Adrenal gland (tissue), 12 donors: ENCODE data around the gene SUCLG2. TPM values are rescaled to one million over a fixed set of nuclear protein-coding genes. Genes with fewer than 3 reads are reported as not detected.

Experiments
- DNase-seq, 7 donors: peaks; one replicate each; pipeline ENCODE4 v3.0.0-alpha.2; 2019 to 2020
- H3K27ac ChIP-seq, 5 donors: fragments of 200-600 bp; sonication (generic) in 4 of 5; 1 replicate in 3 of 5; 2 replicates in 2 of 5; pipeline versions ENCODE4 v1.5.1 to v1.8.0; 2016 to 2020; ENCODE audit warnings: mild to moderate bottlenecking in 1 of 5
- H3K27me3 ChIP-seq: fragments of 200-600 bp; 2 replicates; pipeline ENCODE4 v1.8.0; 2021
- H3K36me3 ChIP-seq, 2 donors: fragments of 200-600 bp; replicated peaks in 1 of 2; 1 replicate in 1 of 2; 2 replicates in 1 of 2; pipeline versions ENCODE4 v1.5.1 to v1.8.0; 2018 to 2022
- H3K4me1 ChIP-seq, 2 donors: fragments of 200-600 bp; replicated peaks in 1 of 2; 1 replicate in 1 of 2; 2 replicates in 1 of 2; pipeline versions ENCODE4 v1.5.1 to v1.8.0; 2018 to 2021
- H3K4me3 ChIP-seq, 4 donors: fragments of 200-600 bp; sonication (generic) in 3 of 4; one replicate each; pipeline ENCODE4 v1.5.1; 2016 to 2018
- H3K9me3 ChIP-seq, 3 donors: fragments of 200-600 bp; sonication (generic) in 1 of 3; replicated peaks in 1 of 3; 1 replicate in 2 of 3; 2 replicates in 1 of 3; pipeline versions ENCODE4 v1.5.1 to v1.8.0; 2016 to 2021
- CTCF ChIP-seq, 6 experiments: fragments of 450-650 bp in 4 of 6; fragments of 200-600 bp in 2 of 6; sonication (generic) in 1 of 6; IDR thresholded peaks; 1 replicate in 5 of 6; 2 replicates in 1 of 6; pipeline versions ENCODE4 v1.5.1 to v1.8.0; 2016 to 2021; ENCODE audit warnings: antibody characterized with exemption in 6 of 6, mild to moderate bottlenecking in 2 of 6, moderate library complexity in 1 of 6
- POLR2A ChIP-seq, 2 donors: fragments of 450-650 bp; IDR thresholded peaks; one replicate each; pipeline ENCODE4 v1.6.1; 2017; ENCODE audit warnings: antibody characterized with exemption in 2 of 2, mild to moderate bottlenecking in 2 of 2, moderate library complexity in 1 of 2
- WGBS, 4 donors: extraction: QIAGEN DNeasy Blood & Tissue Kit in 2 of 4; methylation state at CpG; one replicate each; pipeline versions ENCODE4 v1.1.5 to v1.1.7; 2013 to 2017; 5-methylcytosine and 5-hydroxymethylcytosine counted together
- intact Hi-C, 2 donors: fragments of 100-400 bp; cut with DNase I; formaldehyde crosslinking; loops; one replicate each; pipeline versions ENCODE4 v1.14.1 to v1.15.0; 2022 to 2023
- polyA plus RNA-seq, 3 donors: library from polyadenylated mRNA; stranded (reverse); fragments of 200-250 nt in 2 of 3; fragments of 350-450 nt in 1 of 3; fragmentation: Illumina TruSeq in 1 of 3; extraction: RNeasy Lipid Tissue Mini Kit (QIAGEN cat#74804) in 1 of 3; gene quantifications; one replicate each; pipeline ENCODE4 v1.2.3, GENCODE V29; 2013 to 2014
- total RNA-seq, 9 donors: library from RNA; depleted of rRNA in 4 of 9; stranded (reverse); fragments of >200 nt in 4 of 9; fragments of 120-200 nt in 1 of 9; fragmentation: NEBNext Ultra II Directional in 1 of 9; extraction: Animal tissue kit (Norgen Biotek cat#: 25700) in 1 of 9; gene quantifications; one replicate each; pipeline versions ENCODE4 v1.1.0 to v1.2.4, GENCODE V29; 2013 to 2023
- donor health status: healthy with polysubstance abuse.
- donor health status: Bipolar disorder and iron deficiency.
- donor health status: DM: yes; HTN: yes; CAD: no.
- donor health status: DM: no; HTN: no; CAD: no.
- donor health status: DM: no; HTN: no; CAD: no.
- donor health status: DM: yes; HTN: yes; CAD: no.

Gene SUCLG2
- total and polyA plus RNA-seq, 12 donors = 24.4 to 115 (median 69.6) TPM

DNA sequence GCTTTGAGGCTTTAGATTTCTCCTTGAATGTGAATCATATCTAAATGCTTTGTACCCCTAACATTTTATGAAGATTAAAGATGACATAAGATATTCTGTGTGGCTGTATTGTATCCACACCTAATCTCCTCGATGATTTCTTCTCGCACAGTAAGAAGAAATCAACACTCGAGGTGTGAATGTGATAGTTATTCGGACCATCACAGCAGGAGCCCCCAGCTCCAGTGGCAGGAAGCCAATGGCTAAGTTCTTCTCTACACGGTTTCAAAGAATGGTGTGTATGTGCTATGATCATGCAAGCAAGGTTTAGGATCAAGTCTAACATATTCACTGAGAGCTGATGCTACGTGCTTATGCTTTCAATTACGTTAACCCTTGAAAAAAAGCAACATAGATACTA, 271.0 kb downstream of the SUCLG2 start:
- Histone ChIP-seq H3K4me3 (no peak overlapping the region), H3K27me3 (no peaks in the 10 kb centered on the region), H3K27ac (no peak overlapping the region), H3K4me1 (peaks cover 0 to 29% of the 10 kb centered on the region in 2 donors), H3K9me3 (no peaks in the 10 kb centered on the region), H3K36me3 (no peaks in the 10 kb centered on the region)
- no peak for TF ChIP-seq CTCF (IDR thresholded peaks at IDR 0.05)
- TF ChIP-seq POLR2A (IDR thresholded peaks at IDR 0.05) = no peak
- intact Hi-C loops = loop anchor here (5.0 to 10.0 kb wide), 2 partner anchors 409 to 1491 kb away; no protein-coding TSS in a partner anchor
- 83 to 90% (median 85%) methylated on average over 7 of the region's 7 CpGs for WGBS, 4 donors
- DNase-seq = no peak

GRCh38 chr3:67382536-67382935, 271.9 kb downstream of the SUCLG2 start:
- intact Hi-C loops = loop anchor here (5.0 to 10.0 kb wide), 2 partner anchors 410 to 1492 kb away; no protein-coding TSS in a partner anchor
- DNase-seq = peak in 1 of 7 donors; percentile 47
- no peak overlapping the region for H3K27ac ChIP-seq
- H3K27me3 ChIP-seq = no peaks in the 10 kb centered on the region
- H3K4me1 ChIP-seq = peaks cover 0 to 29% of the 10 kb centered on the region in 2 donors
- TF ChIP-seq CTCF (IDR thresholded peaks at IDR 0.05) = no peak
- TF ChIP-seq POLR2A (IDR thresholded peaks at IDR 0.05) = no peak
- no peak overlapping the region for H3K4me3 ChIP-seq
- no peaks in the 10 kb centered on the region for H3K36me3 ChIP-seq
- H3K9me3 ChIP-seq = no peaks in the 10 kb centered on the region
- 41 to 56% (median 56%) methylated on average over 4 of the region's 4 CpGs for WGBS, 4 donors

- TF ChIP-seq CTCF (IDR thresholded peaks at IDR 0.05) (peak; percentile 55 to 81 (median 72)), POLR2A (IDR thresholded peaks at IDR 0.05) (no peak)
- Histone ChIP-seq H3K27ac (no peak overlapping the region), H3K36me3 (no peaks in the 10 kb centered on the region), H3K4me1 (peaks cover 0 to 31% of the 10 kb centered on the region in 2 donors), H3K27me3 (no peaks in the 10 kb centered on the region), H3K4me3 (no peak overlapping the region), H3K9me3 (no peaks in the 10 kb centered on the region)
- DNase-seq = peak in 2 of 7 donors; percentile 41 to 52
- WGBS, 4 donors = 35 to 46% (median 36%) methylated on average over 4 of the region's 4 CpGs
- intact Hi-C loops = loop anchor here (5.0 to 10.0 kb wide), 2 partner anchors 411 to 1493 kb away; no protein-coding TSS in a partner anchor
Measured at GRCh38 chr3:67381667-67382272, 272.6 kb downstream of the SUCLG2 start.

DNA sequence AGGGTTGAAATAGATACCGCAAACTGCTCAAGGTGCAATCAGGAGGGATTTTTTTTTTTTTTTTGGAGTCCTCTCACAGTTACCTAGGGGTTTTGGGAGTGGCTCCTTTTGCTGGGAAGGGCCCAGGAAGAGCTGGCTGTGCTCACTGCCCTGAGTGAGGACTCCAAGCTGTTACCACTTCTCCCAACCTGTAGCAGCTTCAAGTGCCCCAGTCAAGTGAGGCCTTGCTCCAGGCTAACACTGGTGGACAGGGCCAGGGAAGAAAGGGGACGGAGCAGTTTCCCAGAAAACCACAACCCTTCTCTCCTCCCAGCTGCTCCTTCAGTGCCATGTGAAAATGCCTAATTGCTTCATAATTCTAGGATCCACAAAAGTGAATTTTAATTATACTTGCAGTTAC, 274.3 kb downstream of the SUCLG2 start:
- no peak overlapping the region for H3K27ac ChIP-seq
- H3K27me3 ChIP-seq = no peaks in the 10 kb centered on the region
- DNase-seq = no peak
- H3K4me3 ChIP-seq = no peak overlapping the region
- intact Hi-C loops = loop anchor here (5.0 to 10.0 kb wide), 2 partner anchors 412 to 1495 kb away; no protein-coding TSS in a partner anchor
- H3K9me3 ChIP-seq = no peaks in the 10 kb centered on the region
- TF ChIP-seq POLR2A (IDR thresholded peaks at IDR 0.05) (no peak), CTCF (IDR thresholded peaks at IDR 0.05) (no peak)
- 93 to 100% (median 98%) methylated on average over 1 to 2 of the region's 2 CpGs for WGBS, 4 donors
- H3K4me1 ChIP-seq = peaks cover 0 to 37% of the 10 kb centered on the region in 2 donors
- H3K36me3 ChIP-seq = no peaks in the 10 kb centered on the region
